D721Med (cell line): Measurements from ENCODE around the gene SZT2.
"Not testable (repeated sequence)": the region's sequence is repeated elsewhere in the genome, so short reads cannot be mapped to it uniquely, and the experiment has no call there.

Source experiments
- DNase-seq: peaks from one replicate; pipeline ENCODE4 v3.0.0; 2011; ENCODE audit warnings: low spot score; ENCODE audit not compliant: insufficient read length
- FAIRE-seq: peaks from 2 replicates; lab custom pipeline; 2011; peaks lifted over from hg19 to GRCh38; lab: Jason Lieb, UNC
- CTCF ChIP-seq: IDR thresholded peaks from 2 replicates; pipeline ENCODE4 v1.5.1; 2012; ENCODE audit warnings: mild to moderate bottlenecking, control low read depth; ENCODE audit not compliant: insufficient read depth; ENCODE audit errors: missing control alignments

The SZT2 gene

GRCh38 chr1:43455213-43455889, 65.7 kb downstream of the SZT2 start:
- no peak for TF ChIP-seq CTCF
- no peak for DNase-seq
- no peak for FAIRE-seq

GRCh38 chr1:43458379-43458778, 68.7 kb downstream of the SZT2 start:
- DNase-seq, FAIRE-seq: not testable (repeated sequence)

- TF ChIP-seq CTCF, result no peak
- FAIRE-seq (no peak), DNase-seq (no peak)
Observed at GRCh38 chr1:43460988-43461693, 71.4 kb downstream of the SZT2 start.

- no peak for TF ChIP-seq CTCF
- no peak for DNase-seq
- FAIRE-seq, result no peak
Observed at GRCh38 chr1:43463479-43463878, 73.8 kb downstream of the SZT2 start.

GRCh38 chr1:43464681-43465504, 75.2 kb downstream of the SZT2 start:
- FAIRE-seq, result no peak
- TF ChIP-seq CTCF, result no peak

GRCh38 chr1:43465505-43466067, 75.9 kb downstream of the SZT2 start:
- TF ChIP-seq CTCF, result no peak
- DNase-seq, result no peak
- no peak for FAIRE-seq

More at GRCh38 chr1:43464681-43465504, 75.2 kb downstream of the SZT2 start:
- DNase-seq, result no peak

GRCh38 chr1:43466403-43466802, 76.7 kb downstream of the SZT2 start:
- DNase-seq (no peak), FAIRE-seq (no peak)
- no peak for TF ChIP-seq CTCF
